ENCODE results near the gene ACLY. TPM values are rescaled to one million over a fixed set of nuclear protein-coding genes. Genes with fewer than 3 reads are reported as not detected.

ACLY gene
- total and polyA plus RNA-seq, 2 of the 13 experiments (the other 11 are each of a cell fraction or from before 2014, with no cell fraction given): 111 to 218 TPM

GRCh38 chr17:41930009-41930832 is 11.5 kb upstream of the ACLY start, which contains the start of gene ODAD4 (continued):
- no peak for TF ChIP-seq ZNF251 (CRISPR knock-in tag; IDR thresholded peaks at IDR 0.05)
- no peak; the same call in 1 of the 2 replicates for TF ChIP-seq PAX8 (CRISPR knock-in tag; IDR thresholded peaks at IDR 0.05; ENCODE audit: borderline replicate concordance)
- TF ChIP-seq ZNF674 (CRISPR knock-in tag; IDR thresholded peaks at IDR 0.05; ENCODE audit: low read depth): no peak
- no peak; the same call in 1 of the 2 replicates for TF ChIP-seq ZNF232 (CRISPR knock-in tag; IDR thresholded peaks at IDR 0.05; ENCODE audit: borderline replicate concordance)
- TF ChIP-seq ZNF710 (CRISPR knock-in tag; IDR thresholded peaks at IDR 0.05; ENCODE audit: borderline replicate concordance): peak; percentile 80
- no peak for TF ChIP-seq AGO2 (optimal IDR thresholded peaks at IDR 0.05; ENCODE audit: low read depth, low read length)
- TF ChIP-seq ATF3 (CRISPR knock-in tag; IDR thresholded peaks at IDR 0.05): peak; percentile 66
- no peak for TF ChIP-seq ZFP36 (IDR thresholded peaks at IDR 0.05; ENCODE audit: borderline replicate concordance, low read depth, low read length, partially characterized antibody)
- TF ChIP-seq ESRRA (CRISPR knock-in tag; IDR thresholded peaks at IDR 0.05; ENCODE audit: low read depth): peak; percentile 80; the same call in 1 of the 2 replicates
- TF ChIP-seq TEAD2 (CRISPR knock-in tag; IDR thresholded peaks at IDR 0.05): no peak
- peak; percentile 95 for TF ChIP-seq ZNF136 (CRISPR knock-in tag; IDR thresholded peaks at IDR 0.05; ENCODE audit: low read depth)
- 0 out of 2 replicates have a peak, but pooled peaks have one; percentile 41 for TF ChIP-seq ZFP1 (CRISPR knock-in tag; IDR thresholded peaks at IDR 0.05)
- peak; percentile 73 for TF ChIP-seq ARHGAP35 (CRISPR knock-in tag; IDR thresholded peaks at IDR 0.05; ENCODE audit: borderline replicate concordance)
- TF ChIP-seq KLF6 (CRISPR knock-in tag; IDR thresholded peaks at IDR 0.05): 0 out of 2 replicates have a peak, but pooled peaks have one; percentile 31
- TF ChIP-seq ZNF17 (CRISPR knock-in tag; IDR thresholded peaks at IDR 0.05): no peak
- TF ChIP-seq KLF15 (CRISPR knock-in tag; IDR thresholded peaks at IDR 0.05; ENCODE audit: borderline replicate concordance): no peak; the same call in 1 of the 2 replicates
- peak; percentile 91; the same call in 1 of the 2 replicates for TF ChIP-seq MYC (CRISPR knock-in tag; IDR thresholded peaks at IDR 0.05; ENCODE audit: borderline replicate concordance)
- TF ChIP-seq KAT7 (CRISPR knock-in tag; IDR thresholded peaks at IDR 0.05; ENCODE audit: borderline replicate concordance): peak; percentile 98
- TF ChIP-seq NR0B2 (CRISPR knock-in tag; IDR thresholded peaks at IDR 0.05): peak; percentile 77; the same call in 1 of the 2 replicates
- no peak for TF ChIP-seq ATF1 (CRISPR knock-in tag; IDR thresholded peaks at IDR 0.05)
- peak; percentile 77 for TF ChIP-seq MED8 (CRISPR knock-in tag; IDR thresholded peaks at IDR 0.05; ENCODE audit: insufficient replicate concordance)
- TF ChIP-seq ZNF615 (CRISPR knock-in tag; IDR thresholded peaks at IDR 0.05; ENCODE audit: borderline replicate concordance): 0 out of 2 replicates have a peak, but pooled peaks have one; percentile 18
- TF ChIP-seq ZNF891 (CRISPR knock-in tag; IDR thresholded peaks at IDR 0.05): peak; percentile 77; the same call in 1 of the 2 replicates
- no peak for TF ChIP-seq RAD51 (IDR thresholded peaks at IDR 0.05; ENCODE audit: borderline replicate concordance)
- peak; percentile 91; the same call in 1 of the 2 replicates for TF ChIP-seq PHF21A (CRISPR knock-in tag; IDR thresholded peaks at IDR 0.05)
- TF ChIP-seq CC2D1A (CRISPR knock-in tag; IDR thresholded peaks at IDR 0.05): no peak

All from HepG2 (cell line).